ENCODE measurements around the gene SYNJ2. TPM values are rescaled to one million over a fixed set of nuclear protein-coding genes. Genes with fewer than 3 reads are reported as not detected.
"Not testable (repeated sequence)": the region's sequence is repeated elsewhere in the genome, so short reads cannot be mapped to it uniquely, and the experiment has no call there.

SYNJ2 gene
- total RNA-seq, 1 experiment from 2014 or later, result 70.0 TPM

GRCh38 chr6:157967020-157967419, 14.6 kb upstream of the SYNJ2 start:
- DNase-seq (ENCODE audit: low read depth, low spot score), result no peak
- no peaks in the 10 kb centered on the region for H3K27me3 ChIP-seq (ENCODE audit: control insufficient read depth, insufficient read depth, low read length)
- H3K4me3 ChIP-seq (ENCODE audit: low read depth in 2 of 2, low read length in 2 of 2), result no peak overlapping the region
- ChIA-PET CTCF (no interaction called here), POLR2A (no interaction called here)
- ATAC-seq, result peak; percentile 50; the same call in 1 of the 2 replicates
- peaks cover 6% of the 10 kb centered on the region for H3K4me1 ChIP-seq (ENCODE audit: control insufficient read depth, insufficient read depth, low read length)
- TF ChIP-seq SIN3A (IDR thresholded peaks at IDR 0.05; ENCODE audit: borderline replicate concordance, insufficient read depth, low read depth, low read length) (no peak), TCF7L2 (IDR thresholded peaks at IDR 0.05; ENCODE audit: low read depth, low read length) (no peak), POLR2AphosphoS5 (IDR thresholded peaks at IDR 0.05; ENCODE audit: low read depth, low read length) (no peak), CTCF (IDR thresholded peaks at IDR 0.05) (no peak), REST (IDR thresholded peaks at IDR 0.05; ENCODE audit: insufficient read depth in 1 of 2, low read depth in 2 of 2, low read length in 1 of 2) (no peak)
- H3K36me3 ChIP-seq (ENCODE audit: control insufficient read depth, insufficient read depth, low read length), result no peaks in the 10 kb centered on the region
- intact Hi-C loops (cut with micrococcal nuclease; ENCODE audit: unreplicated experiment), result no loop called here
- in situ Hi-C loops (cut with HindIII; ENCODE audit: low pct_unique_long_range_greater_than_20kb, low sequenced_read_pairs), result no loop called here
- no TSS peak for BruUV-seq (replicated peaks)
- no peaks in the 10 kb centered on the region for H3K9me3 ChIP-seq (ENCODE audit: control insufficient read depth, insufficient read depth, low read depth, low read length)
- no peak overlapping the region for H3K27ac ChIP-seq (ENCODE audit: low read length)

- in situ Hi-C loops (cut with HindIII; ENCODE audit: low pct_unique_long_range_greater_than_20kb, low sequenced_read_pairs), result no loop called here
- TF ChIP-seq POLR2AphosphoS5 (IDR thresholded peaks at IDR 0.05; ENCODE audit: low read depth, low read length) (no peak), REST (IDR thresholded peaks at IDR 0.05; ENCODE audit: insufficient read depth in 1 of 2, low read depth in 2 of 2, low read length in 1 of 2) (no peak)
- intact Hi-C loops (cut with micrococcal nuclease; ENCODE audit: unreplicated experiment), result no loop called here
- Histone ChIP-seq H3K36me3 (ENCODE audit: control insufficient read depth, insufficient read depth, low read length) (no peaks in the 10 kb centered on the region), H3K4me3 (ENCODE audit: low read depth in 2 of 2, low read length in 2 of 2) (no peak overlapping the region), H3K4me1 (ENCODE audit: control insufficient read depth, insufficient read depth, low read length) (peaks cover 6% of the 10 kb centered on the region), H3K9me3 (ENCODE audit: control insufficient read depth, insufficient read depth, low read depth, low read length) (no peaks in the 10 kb centered on the region), H3K27me3 (ENCODE audit: control insufficient read depth, insufficient read depth, low read length) (no peaks in the 10 kb centered on the region), H3K27ac (ENCODE audit: low read length) (no peak overlapping the region)
- no peak for DNase-seq (ENCODE audit: low read depth, low spot score)
- POLR2A ChIA-PET, result interaction anchor here (0.7 kb wide), 2 partner anchors 13 to 935 kb away, joined by 6 read pairs; no protein-coding TSS in a partner anchor
- no TSS peak for BruUV-seq (replicated peaks)
- ATAC-seq, result no peak
- CTCF ChIA-PET, result interaction anchor here (0.7 kb wide), 1 partner anchor 18 kb away, joined by 3 read pairs; no protein-coding TSS in a partner anchor
These were observed 14.2 kb upstream of the SYNJ2 start for GRCh38 chr6:157967486-157967885.

GRCh38 chr6:157972177-157972576, 9.5 kb upstream of the SYNJ2 start:
- DNase-seq (ENCODE audit: low read depth, low spot score); CTCF ChIA-PET; ATAC-seq; H3K9me3 ChIP-seq (ENCODE audit: control insufficient read depth, insufficient read depth, low read depth, low read length); H3K4me3 ChIP-seq (ENCODE audit: low read depth in 2 of 2, low read length in 2 of 2); H3K27me3 ChIP-seq (ENCODE audit: control insufficient read depth, insufficient read depth, low read length); BruUV-seq (replicated peaks); H3K27ac ChIP-seq (ENCODE audit: low read length); H3K36me3 ChIP-seq (ENCODE audit: control insufficient read depth, insufficient read depth, low read length); intact Hi-C loops (cut with micrococcal nuclease; ENCODE audit: unreplicated experiment); POLR2A ChIA-PET: not testable (repeated sequence)
- in situ Hi-C loops (cut with HindIII; ENCODE audit: low pct_unique_long_range_greater_than_20kb, low sequenced_read_pairs), result loop anchor here (5.0 kb wide), 1 partner anchor 60 kb away; no protein-coding TSS in a partner anchor
- peaks cover 13% of the 10 kb centered on the region for H3K4me1 ChIP-seq (ENCODE audit: control insufficient read depth, insufficient read depth, low read length)
